ENCODE data around the gene PCDHGB3.
"Not testable (repeated sequence)": the region's sequence is repeated elsewhere in the genome, so short reads cannot be mapped to it uniquely, and the experiment has no call there.

DNA sequence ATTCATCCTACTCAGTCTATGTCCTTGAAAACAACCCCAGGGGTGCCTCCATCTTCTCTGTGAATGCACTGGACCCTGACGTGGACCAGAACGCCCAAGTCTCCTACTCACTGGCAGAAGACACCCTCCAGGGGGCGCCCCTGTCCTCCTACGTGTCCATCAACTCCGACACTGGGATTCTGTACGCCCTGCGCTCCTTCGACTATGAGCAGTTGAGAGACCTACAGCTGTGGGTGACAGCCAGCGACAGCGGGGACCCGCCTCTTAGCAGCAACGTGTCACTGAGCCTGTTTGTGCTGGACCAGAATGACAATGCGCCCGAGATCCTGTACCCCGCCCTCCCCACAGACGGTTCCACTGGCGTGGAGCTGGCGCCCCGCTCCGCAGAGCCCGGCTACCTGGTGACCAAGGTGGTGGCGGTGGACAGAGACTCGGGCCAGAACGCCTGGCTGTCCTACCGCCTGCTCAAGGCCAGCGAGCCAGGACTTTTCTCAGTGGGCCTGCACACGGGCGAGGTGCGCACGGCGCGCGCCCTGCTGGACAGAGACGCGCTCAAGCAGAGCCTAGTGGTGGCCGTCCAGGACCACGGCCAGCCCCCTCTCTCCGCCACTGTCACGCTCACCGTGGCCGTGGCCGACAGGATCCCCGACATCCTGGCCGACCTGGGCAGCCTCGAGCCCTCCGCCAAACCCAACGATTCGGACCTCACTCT lies 5.6 kb downstream of the PCDHGB3 start:
- TF ChIP-seq POLR2A (IDR thresholded peaks at IDR 0.05) = not testable (repeated sequence)
- TF ChIP-seq, protein P1, sequence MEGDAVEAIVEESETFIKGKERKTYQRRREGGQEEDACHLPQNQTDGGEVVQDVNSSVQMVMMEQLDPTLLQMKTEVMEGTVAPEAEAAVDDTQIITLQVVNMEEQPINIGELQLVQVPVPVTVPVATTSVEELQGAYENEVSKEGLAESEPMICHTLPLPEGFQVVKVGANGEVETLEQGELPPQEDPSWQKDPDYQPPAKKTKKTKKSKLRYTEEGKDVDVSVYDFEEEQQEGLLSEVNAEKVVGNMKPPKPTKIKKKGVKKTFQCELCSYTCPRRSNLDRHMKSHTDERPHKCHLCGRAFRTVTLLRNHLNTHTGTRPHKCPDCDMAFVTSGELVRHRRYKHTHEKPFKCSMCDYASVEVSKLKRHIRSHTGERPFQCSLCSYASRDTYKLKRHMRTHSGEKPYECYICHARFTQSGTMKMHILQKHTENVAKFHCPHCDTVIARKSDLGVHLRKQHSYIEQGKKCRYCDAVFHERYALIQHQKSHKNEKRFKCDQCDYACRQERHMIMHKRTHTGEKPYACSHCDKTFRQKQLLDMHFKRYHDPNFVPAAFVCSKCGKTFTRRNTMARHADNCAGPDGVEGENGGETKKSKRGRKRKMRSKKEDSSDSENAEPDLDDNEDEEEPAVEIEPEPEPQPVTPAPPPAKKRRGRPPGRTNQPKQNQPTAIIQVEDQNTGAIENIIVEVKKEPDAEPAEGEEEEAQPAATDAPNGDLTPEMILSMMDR (IDR thresholded peaks at IDR 0.05) = not testable (repeated sequence)

All from esophagus squamous epithelium (tissue), 4 donors.